ENCODE results near the gene WDR5.

The WDR5 gene

DNA sequence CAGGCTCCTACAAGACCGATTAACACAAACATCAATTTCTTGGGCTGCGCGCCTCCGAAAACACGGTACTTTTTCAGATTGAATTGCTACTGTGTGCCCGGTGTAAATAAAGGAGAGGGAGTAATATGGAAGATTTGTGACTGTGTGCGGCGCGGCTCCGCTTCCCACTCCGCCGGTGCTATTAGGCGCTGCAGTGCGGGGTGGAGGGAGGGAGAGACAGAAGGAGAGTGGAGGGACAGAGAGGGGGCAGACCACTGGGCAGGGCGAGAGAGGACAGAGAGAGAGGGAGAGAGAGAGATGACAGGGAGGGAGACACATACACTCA lies 53.2 kb downstream of the WDR5 start:
- DNase-seq (ENCODE audit: low read depth), result no peak

DNA sequence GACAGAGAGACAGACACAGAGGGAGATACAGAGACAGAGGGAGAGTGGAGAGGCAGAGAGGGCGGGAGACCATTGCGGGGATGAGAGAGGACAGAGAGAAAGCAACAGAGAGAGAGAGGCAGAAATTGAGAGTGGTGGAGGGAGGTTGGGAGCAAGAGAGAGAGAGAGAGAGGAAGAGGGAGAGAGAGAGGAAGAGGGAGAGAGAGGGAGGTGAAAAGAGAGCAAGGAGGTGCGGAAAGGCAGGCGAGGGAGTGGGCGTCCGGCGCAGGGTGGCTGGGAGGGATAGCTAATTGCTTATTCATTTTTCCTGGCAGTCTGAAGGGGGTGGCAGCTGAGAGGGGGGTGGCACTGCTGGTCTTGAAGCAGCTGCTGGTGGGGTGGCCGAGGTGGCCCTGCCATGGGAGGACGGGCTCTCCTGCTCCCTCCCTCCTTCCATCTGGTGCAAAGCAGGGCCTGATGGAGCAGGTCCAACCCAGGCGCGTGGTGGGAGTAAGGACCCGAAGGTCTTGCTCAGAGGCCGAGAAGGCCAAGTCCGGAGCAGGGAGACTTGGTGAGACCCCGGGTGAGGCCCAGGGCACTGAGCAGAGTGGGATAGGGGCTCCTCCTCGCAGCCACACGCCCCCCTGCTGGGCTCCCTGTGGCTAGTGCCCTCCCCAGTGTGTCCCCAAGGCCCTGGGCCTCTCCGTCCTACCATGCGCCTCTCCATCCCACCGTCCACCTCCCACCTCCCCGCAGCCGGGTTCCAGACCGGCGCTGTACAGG lies 53.8 kb downstream of the WDR5 start:
- DNase-seq (ENCODE audit: low read depth), result no peak

- no peak for DNase-seq (ENCODE audit: low read depth)
Observed at GRCh38 chr9:134190232-134191121, 54.6 kb downstream of the WDR5 start.

DNA sequence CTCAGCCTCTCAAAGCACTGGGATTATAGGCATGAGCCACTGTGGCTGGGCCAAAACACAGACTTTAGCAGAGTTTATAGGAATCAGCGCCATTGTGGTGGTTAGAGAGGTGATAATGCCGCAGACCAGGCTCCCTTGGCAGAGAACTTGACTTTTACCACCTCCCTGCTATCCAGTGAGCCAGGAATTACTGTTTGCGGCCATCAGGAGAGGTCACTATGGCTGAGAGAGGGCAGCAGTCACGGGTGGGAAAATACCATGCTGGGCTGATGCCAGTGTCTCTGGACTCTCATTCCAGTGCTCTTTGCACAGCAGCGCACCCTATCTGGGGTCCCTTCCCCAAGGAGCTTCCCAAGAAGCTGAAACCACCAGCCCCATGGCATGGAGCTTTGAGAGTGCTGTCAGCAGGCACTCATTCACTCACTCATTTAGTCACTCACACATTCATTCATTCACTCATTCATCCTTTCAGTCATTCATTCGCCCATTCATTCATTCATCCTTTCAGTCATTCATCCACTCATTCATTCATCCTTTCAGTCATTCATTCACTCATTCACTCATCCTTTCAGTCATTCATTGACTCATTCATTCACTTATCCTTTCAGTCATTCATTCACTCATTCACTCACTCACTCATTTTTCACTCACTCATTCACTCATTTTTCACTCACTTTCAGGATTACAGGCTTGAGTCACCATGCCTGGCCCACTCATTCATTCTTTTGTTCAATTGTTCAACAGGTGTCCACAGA lies 55.8 kb downstream of the WDR5 start:
- no peak for DNase-seq (ENCODE audit: low read depth)

- no peak for DNase-seq (ENCODE audit: low read depth)
Observed at GRCh38 chr9:134192311-134192950, 56.5 kb downstream of the WDR5 start.

DNA sequence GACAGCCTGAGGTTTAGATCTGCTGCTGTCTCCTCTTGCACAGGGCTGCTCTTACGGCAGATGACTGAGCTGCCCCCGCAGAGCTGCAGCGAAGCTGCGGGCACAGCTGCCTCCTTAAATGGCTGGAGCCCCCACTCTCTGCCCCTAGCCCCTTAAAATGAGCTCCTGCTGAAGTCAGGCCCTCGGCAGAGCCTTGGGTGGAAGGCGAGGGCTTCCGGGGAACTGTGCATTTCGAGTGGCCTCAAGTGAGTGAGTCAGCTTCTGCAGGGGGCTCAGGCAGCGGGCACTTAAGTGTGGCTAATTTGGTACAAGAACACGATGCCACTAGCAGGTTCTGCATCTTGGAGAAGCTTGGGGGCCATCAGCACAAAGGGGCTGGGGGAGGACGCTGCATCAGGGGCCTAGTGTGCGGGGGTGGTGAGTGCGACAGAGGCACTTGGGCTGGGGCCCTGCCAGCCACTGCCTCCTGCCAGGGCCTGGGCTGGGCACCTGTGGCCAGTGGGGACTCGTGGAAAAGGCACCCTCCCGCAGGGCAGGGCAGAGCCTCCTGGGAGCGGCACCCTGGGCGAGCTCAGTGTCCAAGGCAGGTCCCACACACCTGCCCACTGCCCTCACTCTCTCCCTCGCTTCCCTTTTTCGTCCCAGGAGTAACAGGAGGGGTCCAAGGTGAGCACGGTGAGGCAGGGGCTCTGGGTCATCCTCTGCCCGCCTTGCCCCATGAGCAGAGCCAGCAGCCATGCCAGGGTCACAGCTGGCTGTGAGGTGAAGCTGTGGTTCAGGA lies 57.3 kb downstream of the WDR5 start:
- DNase-seq (ENCODE audit: low read depth), result no peak

GRCh38 chr9:134193912-134194535 lies 58.1 kb downstream of the WDR5 start:
- DNase-seq (ENCODE audit: low read depth), result no peak

GRCh38 chr9:134195558-134195957 lies 59.7 kb downstream of the WDR5 start:
- DNase-seq (ENCODE audit: low read depth), result no peak

- DNase-seq (ENCODE audit: low read depth), result no peak
Observed at GRCh38 chr9:134196911-134197310, 61.0 kb downstream of the WDR5 start.

DNA sequence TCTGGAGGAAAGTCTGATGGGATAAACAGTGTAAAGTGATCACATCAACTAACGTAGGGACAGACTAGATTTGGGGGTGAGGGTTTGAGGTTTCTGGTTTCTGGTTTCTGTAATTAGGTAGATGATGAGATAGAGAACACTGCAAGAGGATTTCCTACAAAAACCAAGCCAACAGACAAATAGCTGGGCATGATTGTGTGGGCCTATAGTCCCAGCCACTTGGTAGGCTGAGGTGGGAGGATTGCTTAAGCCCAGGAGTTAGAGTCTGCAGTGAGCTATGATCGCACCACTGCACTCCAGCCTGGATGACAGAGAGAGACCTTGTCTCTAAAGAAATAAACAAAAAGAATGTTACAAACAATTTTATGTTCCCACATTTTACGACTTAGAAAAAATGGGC lies 62.9 kb downstream of the WDR5 start:
- DNase-seq (ENCODE audit: low read depth), result no peak

DNA sequence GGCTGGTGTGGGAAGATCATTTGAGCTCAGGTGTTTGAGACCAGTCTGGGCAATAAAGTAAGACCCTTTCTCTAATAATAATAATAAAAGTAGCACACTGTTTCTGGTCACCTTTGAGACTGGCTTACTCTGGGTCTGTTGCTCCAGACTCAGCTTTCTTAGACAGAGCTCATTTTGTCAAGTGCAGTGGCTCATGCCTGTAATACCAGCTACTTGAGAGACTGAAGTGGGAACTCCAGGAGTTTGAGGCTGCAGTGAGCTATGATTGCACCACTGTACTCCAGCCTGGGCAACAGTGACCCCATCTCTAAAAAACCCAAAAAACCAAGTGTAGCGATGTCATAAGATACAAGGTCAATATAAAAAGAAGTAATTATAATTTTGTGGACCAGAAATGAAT lies 64.8 kb downstream of the WDR5 start:
- DNase-seq (ENCODE audit: low read depth), result no peak

GRCh38 chr9:134203224-134203623 lies 67.3 kb downstream of the WDR5 start:
- no peak for DNase-seq (ENCODE audit: low read depth)

GRCh38 chr9:134204041-134204440 lies 68.2 kb downstream of the WDR5 start:
- DNase-seq (ENCODE audit: low read depth), result no peak

DNA sequence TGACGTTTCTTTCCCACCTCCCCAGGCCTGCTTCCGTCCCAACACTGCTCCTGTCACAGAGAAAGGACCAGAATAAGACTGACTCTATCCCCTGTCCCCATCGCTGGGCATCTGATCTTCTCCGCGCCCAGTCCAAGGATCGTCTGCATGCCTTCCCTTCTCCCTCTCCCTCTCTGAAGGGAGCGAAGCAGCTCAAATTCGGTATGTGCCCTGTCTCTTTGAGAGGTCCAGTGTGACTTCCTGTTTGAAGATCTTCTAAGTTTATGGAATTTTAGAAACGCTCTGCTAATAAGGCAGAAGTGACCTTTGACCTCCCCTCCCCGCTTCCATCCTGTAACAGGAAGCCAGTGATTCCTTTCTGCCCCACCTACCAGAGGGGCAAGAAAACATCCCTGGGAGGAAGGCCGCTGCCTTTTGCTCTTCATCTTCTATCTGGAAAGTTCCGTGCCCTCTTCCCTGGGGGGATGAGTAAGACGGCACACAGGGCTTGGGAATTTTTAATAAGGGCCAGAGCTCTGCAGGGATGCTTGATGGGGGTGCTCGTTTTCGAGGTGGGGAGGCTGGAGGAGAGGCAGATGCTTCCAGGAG lies 69.2 kb downstream of the WDR5 start:
- no peak for DNase-seq (ENCODE audit: low read depth)

DNA sequence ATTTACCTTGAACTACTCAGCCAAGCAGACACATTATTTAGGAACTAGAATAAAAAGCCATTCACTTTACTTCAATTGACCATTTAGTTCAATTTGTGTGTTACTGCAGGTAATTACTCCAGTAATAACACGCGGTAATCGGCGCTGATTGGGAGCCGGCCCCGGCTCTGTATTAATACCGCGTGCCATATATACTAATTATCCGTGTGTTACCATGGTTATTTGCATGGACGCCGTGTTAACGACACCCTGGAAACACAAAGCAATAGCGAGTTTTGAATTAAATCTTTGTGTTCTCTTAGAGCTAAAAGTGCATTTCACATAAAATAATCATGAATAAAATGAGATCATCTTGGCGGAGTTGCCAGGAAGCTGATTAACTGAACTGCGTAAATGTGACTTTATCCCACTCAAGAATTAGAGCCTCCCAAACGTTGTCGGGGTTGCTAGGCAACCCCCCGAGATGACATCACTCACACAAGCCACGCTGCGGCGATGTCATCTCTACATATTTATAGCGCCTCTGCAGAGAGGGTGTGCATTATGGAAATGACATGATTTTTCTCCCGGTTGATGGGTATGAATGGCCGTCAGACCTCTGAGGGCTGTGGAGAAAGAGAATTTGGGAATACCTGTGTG lies 69.9 kb downstream of the WDR5 start:
- no peak for DNase-seq (ENCODE audit: low read depth)

DNA sequence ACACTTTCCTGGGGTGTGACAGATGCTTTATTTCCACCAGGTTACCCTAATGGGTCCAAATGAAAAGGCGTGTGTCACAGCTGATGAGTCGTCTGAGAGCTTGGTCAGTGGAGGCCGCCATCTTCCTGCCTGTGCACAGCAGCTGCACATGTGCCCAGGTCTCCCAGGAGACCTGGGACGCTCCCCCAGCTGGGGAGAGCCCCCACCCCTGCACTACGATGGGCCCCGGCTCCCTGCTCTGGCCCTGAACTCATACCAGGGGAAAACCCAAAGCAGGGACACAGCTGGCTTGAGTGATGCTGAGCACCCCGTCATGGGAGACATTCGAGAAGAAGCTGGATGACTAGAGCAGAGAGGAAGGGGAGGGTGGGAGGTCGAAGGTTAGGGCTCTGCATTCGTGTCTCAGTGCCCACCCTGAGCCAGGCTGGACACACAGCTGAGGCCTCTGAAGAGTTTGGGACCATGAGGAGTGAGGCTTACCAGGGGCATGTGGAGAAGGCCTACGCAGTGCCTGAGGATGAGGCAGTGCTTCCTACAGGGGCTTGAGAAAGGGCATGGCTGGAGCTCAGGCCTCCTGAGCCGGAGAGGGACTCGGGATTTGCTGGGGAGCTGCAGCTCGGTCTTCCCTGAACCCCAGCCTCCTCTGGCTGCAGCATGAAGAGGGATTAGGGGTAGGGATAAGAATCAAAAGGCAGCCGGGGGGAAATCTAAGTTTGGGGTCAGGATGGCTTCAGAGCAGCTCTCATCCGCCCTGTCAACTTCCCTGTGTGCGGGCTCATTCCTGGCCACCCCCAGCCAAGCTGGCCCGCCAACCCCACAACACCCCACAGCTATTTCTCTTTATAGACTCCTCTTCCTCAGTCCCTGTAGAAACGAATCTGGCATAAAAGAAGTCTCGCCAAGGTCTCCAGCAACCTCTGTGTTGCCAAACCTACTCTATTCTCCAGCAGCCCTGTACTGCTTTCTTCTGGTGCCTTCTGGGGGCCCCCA lies 70.7 kb downstream of the WDR5 start:
- DNase-seq (ENCODE audit: low read depth), result no peak

- DNase-seq (ENCODE audit: low read depth), result no peak
Observed at GRCh38 chr9:134208310-134208841, 72.5 kb downstream of the WDR5 start.

GRCh38 chr9:134208981-134209725 lies 73.3 kb downstream of the WDR5 start:
- DNase-seq (ENCODE audit: low read depth), result no peak
